Endothelial cell of umbilical vein (primary cell): ENCODE measurements around the gene GFAP. TPM values are rescaled to one million over a fixed set of nuclear protein-coding genes. Genes with fewer than 3 reads are reported as not detected.

Experiments
- BruUV-seq: library from RNA; stranded (reverse); fragments of 400-500 nt; replicated peaks from 2 replicates; lab custom pipeline; 2021; lab: Mats Ljungman, UMichigan
- CTCF ChIA-PET: fragments of 300-600, 350-600 bp; sonication (Branson Sonifier 250); formaldehyde crosslinking; loops from one replicate; lab custom pipeline; 2021; ENCODE audit warnings: antibody characterized with exemption, inconsistent platforms; lab: Charles Lee
- POLR2A ChIA-PET: fragments of 300-600, 350-600 bp; sonication (Branson Sonifier 250); formaldehyde crosslinking; loops from one replicate; lab custom pipeline; 2021; ENCODE audit warnings: antibody characterized with exemption, inconsistent platforms; lab: Charles Lee
- DNase-seq: peaks from one replicate; pipeline ENCODE4 v3.0.0-alpha.2; 2011; ENCODE audit warnings: low read depth, low spot score
- FAIRE-seq: peaks from 2 replicates; lab custom pipeline; 2011; peaks lifted over from hg19 to GRCh38; lab: Jason Lieb, UNC
- H2AFZ ChIP-seq: 2 replicates; pipeline ENCODE4 v1.6.0; 2012; ENCODE audit warnings: low read depth, low read length, control low read depth, inconsistent platforms
- H3K27ac ChIP-seq: 2 replicates; pipeline ENCODE4 v1.5.1; 2011; ENCODE audit warnings: low read depth, mild to moderate bottlenecking, control low read depth, low read length, moderate library complexity; ENCODE audit not compliant: insufficient read depth
- H3K27me3 ChIP-seq, 2 experiments: 2 replicates each; pipeline versions ENCODE4 v1.6.0 to v1.6.1; 2011; ENCODE audit warnings: low read length in 2 of 2, mixed read lengths in 1 of 2; ENCODE audit not compliant: control insufficient read depth in 2 of 2, insufficient read depth in 2 of 2
- H3K36me3 ChIP-seq, 2 experiments: 2 replicates in 1 of 2; 3 replicates in 1 of 2; pipeline ENCODE4 v1.5.1; 2011; ENCODE audit warnings: low read length in 2 of 2, mild to moderate bottlenecking in 1 of 2, moderate library complexity in 1 of 2; ENCODE audit not compliant: control insufficient read depth in 2 of 2, insufficient read depth in 2 of 2; ENCODE audit errors: extremely low read depth in 1 of 2
- H3K4me1 ChIP-seq: 3 replicates; pipeline ENCODE4 v1.5.1; 2011; ENCODE audit warnings: mild to moderate bottlenecking, low read length; ENCODE audit not compliant: control insufficient read depth, insufficient read depth; ENCODE audit errors: extremely low read depth
- H3K4me2 ChIP-seq: 2 replicates; pipeline ENCODE4 v1.6.1; 2011; ENCODE audit warnings: low read length, control low read depth, mixed read lengths; ENCODE audit not compliant: insufficient read depth
- H3K4me3 ChIP-seq, 3 experiments: fragments of 200-600 bp in 1 of 3; sonication (generic), shearing (Covaris generic) in 1 of 3; replicated peaks in 1 of 3; 2 replicates each; pipeline ENCODE4 v1.5.1; 2011 to 2016; ENCODE audit warnings: control low read depth in 3 of 3, low read length in 3 of 3, mild to moderate bottlenecking in 2 of 3, inconsistent platforms in 1 of 3, low read depth in 1 of 3, moderate library complexity in 1 of 3; ENCODE audit not compliant: insufficient read depth in 1 of 3
- H3K79me2 ChIP-seq: 2 replicates; pipeline ENCODE4 v1.6.0; 2012; ENCODE audit warnings: low read length, inconsistent platforms; ENCODE audit not compliant: control insufficient read depth, insufficient read depth
- H3K9ac ChIP-seq: replicated peaks from 2 replicates; pipeline ENCODE3; 2011; ENCODE audit warnings: low read length, control low read depth; ENCODE audit not compliant: insufficient read depth; ENCODE audit errors: extremely low read depth
- H3K9me1 ChIP-seq: replicated peaks from 3 replicates; pipeline ENCODE4 v1.6.0; 2011; ENCODE audit warnings: mild to moderate bottlenecking, low read length; ENCODE audit not compliant: control insufficient read depth, insufficient read depth; ENCODE audit errors: extremely low read depth
- H3K9me3 ChIP-seq: replicated peaks from 2 replicates; pipeline ENCODE4 v1.5.1; 2012; ENCODE audit warnings: low read length, inconsistent platforms; ENCODE audit not compliant: control insufficient read depth, insufficient read depth
- H4K20me1 ChIP-seq: replicated peaks from 2 replicates; pipeline ENCODE3; 2011; ENCODE audit warnings: mild to moderate bottlenecking, low read length; ENCODE audit not compliant: control insufficient read depth, insufficient read depth; ENCODE audit errors: extremely low read depth
- CTCF ChIP-seq, 2 donors: IDR thresholded peaks; 1 replicate in 1 of 2; 2 replicates in 1 of 2; pipeline ENCODE4 v1.5.1; 2011; ENCODE audit warnings: low read length in 2 of 2, mild to moderate bottlenecking in 2 of 2, moderate library complexity in 2 of 2, control low read depth in 1 of 2, inconsistent platforms in 1 of 2, low read depth in 1 of 2; ENCODE audit not compliant: insufficient read depth in 1 of 2; ENCODE audit errors: extremely low read depth in 1 of 2
- EZH2 ChIP-seq: IDR thresholded peaks from 2 replicates; pipeline ENCODE4 v1.6.1; 2012; ENCODE audit warnings: borderline replicate concordance, low read depth, mild to moderate bottlenecking, moderate library complexity, low read length, inconsistent platforms; ENCODE audit not compliant: severe bottlenecking
- FOS ChIP-seq: IDR thresholded peaks from 2 replicates; pipeline ENCODE4 v1.6.1; 2011; ENCODE audit warnings: mild to moderate bottlenecking, low read length, moderate library complexity, borderline replicate concordance; ENCODE audit not compliant: insufficient read depth
- GATA2 ChIP-seq: IDR thresholded peaks from 2 replicates; pipeline ENCODE4 v1.7.0; 2011; ENCODE audit warnings: low read depth, mild to moderate bottlenecking, moderate library complexity, mixed read lengths, low read length; ENCODE audit not compliant: insufficient read length, insufficient read depth
- JUN ChIP-seq: IDR thresholded peaks from 2 replicates; pipeline ENCODE4 v1.6.1; 2011; ENCODE audit warnings: borderline replicate concordance, low read depth; ENCODE audit not compliant: insufficient read length, insufficient read depth
- MAX ChIP-seq: IDR thresholded peaks from 2 replicates; pipeline ENCODE4 v1.6.1; 2011; ENCODE audit not compliant: insufficient read depth, insufficient read length
- MYC ChIP-seq: IDR thresholded peaks from one replicate; pipeline ENCODE4 v1.6.1; 2011; ENCODE audit warnings: mild to moderate bottlenecking, low read depth, low read length
- POLR2A ChIP-seq: IDR thresholded peaks from 2 replicates; pipeline ENCODE4 v1.6.1; 2012; ENCODE audit warnings: low read depth, mild to moderate bottlenecking, control low read depth, low read length
- POLR2AphosphoS5 ChIP-seq: IDR thresholded peaks from 2 replicates; pipeline ENCODE4 v1.6.1; 2012; ENCODE audit warnings: low read depth, mild to moderate bottlenecking, control low read depth, low read length, moderate library complexity; ENCODE audit not compliant: insufficient read depth
- dilution Hi-C: fragments of 300-500 bp; cut with MboI; formaldehyde crosslinking; loops from one replicate; pipeline ENCODE4 v1.15.0; 2019; ENCODE audit warnings: low sequenced_read_pairs; ENCODE audit not compliant: extremely low pct_ligation_motif_present
- intact Hi-C: fragments of 100-400 bp; cut with micrococcal nuclease; formaldehyde crosslinking; loops from one replicate; pipeline ENCODE4 v1.10.0; 2022
- polyA plus RNA-seq, 4 experiments: library from polyadenylated mRNA; depleted of rRNA in 3 of 4; stranded (reverse) in 3 of 4; unstranded in 1 of 4; fragments of >200 nt; gene quantifications; 2 replicates each; pipeline versions ENCODE4 v1.2.1 to v1.2.3, GENCODE V29; 2011 to 2012; ENCODE audit warnings: missing spikeins in 1 of 4
- total RNA-seq: library from RNA; stranded (reverse); gene quantifications from 2 replicates; pipeline ENCODE4 v1.2.3, GENCODE V29; 2021

Gene GFAP
- total and polyA plus RNA-seq, 2 donors (not counting 3 experiments of a cell fraction or from before 2014, with no cell fraction given): 0.07 to 0.42 TPM

- no peaks in the 10 kb centered on the region for H3K9me3 ChIP-seq
- dilution Hi-C loops: no loop called here
- no peaks in the 10 kb centered on the region for H4K20me1 ChIP-seq
- intact Hi-C loops: no loop called here
- H3K27ac ChIP-seq: no peak overlapping the region
- H3K79me2 ChIP-seq: peaks cover 10% of the 10 kb centered on the region
- TF ChIP-seq JUN: no peak
- TF ChIP-seq MYC: no peak
- no peak for TF ChIP-seq POLR2AphosphoS5
- TF ChIP-seq POLR2A: no peak
- ChIA-PET CTCF (interaction anchor here (1.0 to 6.2 kb wide), 6 partner anchors 8 to 232 kb away, joined by 3 to 94 read pairs (median 18); partner anchors contain the start of genes ACBD4 and GFAP), POLR2A (no interaction called here)
- no TSS peak for BruUV-seq
- peaks cover 54% of the 10 kb centered on the region for H3K4me1 ChIP-seq
- no peak overlapping the region for H3K9ac ChIP-seq
- no peaks in the 10 kb centered on the region for H3K27me3 ChIP-seq
- no peaks in the 10 kb centered on the region for H3K36me3 ChIP-seq
- DNase-seq: no peak
- no peak overlapping the region for H3K4me2 ChIP-seq
- H3K9me1 ChIP-seq: no peaks in the 10 kb centered on the region
- H2AFZ ChIP-seq: no peak overlapping the region
- H3K4me3 ChIP-seq: no peak overlapping the region
- peak; percentile 66 for FAIRE-seq
Measured at GRCh38 chr17:44903012-44903685, 12.2 kb downstream of the GFAP start.

GRCh38 chr17:44902135-44902760 lies 13.1 kb downstream of the GFAP start:
- Histone ChIP-seq H3K79me2 (peaks cover 18% of the 10 kb centered on the region), H3K9me1 (no peaks in the 10 kb centered on the region), H2AFZ (no peak overlapping the region), H3K27ac (peak overlapping the region; percentile 54), H3K4me2 (peak overlapping the region; percentile 18), H3K36me3 (no peaks in the 10 kb centered on the region), H3K27me3 (no peaks in the 10 kb centered on the region), H3K9me3 (no peaks in the 10 kb centered on the region), H3K4me1 (peaks cover 56% of the 10 kb centered on the region), H3K4me3 (no peak overlapping the region), H4K20me1 (no peaks in the 10 kb centered on the region), H3K9ac (no peak overlapping the region)
- POLR2A ChIA-PET: interaction anchor here (1.2 kb wide), 1 partner anchor 119 kb away, joined by 3 read pairs; no protein-coding TSS in a partner anchor
- CTCF ChIA-PET: interaction anchor here (1.0 to 6.2 kb wide), 9 partner anchors 8 to 233 kb away, joined by 3 to 94 read pairs (median 8); partner anchors contain the start of genes ACBD4 and GFAP
- DNase-seq (no peak), FAIRE-seq (no peak)
- TF ChIP-seq GATA2 (no peak), FOS (no peak), EZH2 (no peak), JUN (no peak), MYC (no peak), POLR2AphosphoS5 (no peak), POLR2A (no peak), CTCF (IDR thresholded peaks at IDR 0.05; ENCODE audit: extremely low read depth in 1 of 2, insufficient read depth in 1 of 2, low read depth in 1 of 2, low read length in 2 of 2) (no peak), MAX (no peak)
- intact Hi-C loops: no loop called here
- BruUV-seq: no TSS peak
- dilution Hi-C loops: no loop called here
